ENCODE results near the gene ADAMTS18. TPM values are rescaled to one million over a fixed set of nuclear protein-coding genes. Genes with fewer than 3 reads are reported as not detected.

The ADAMTS18 gene
- total and polyA plus RNA-seq, 2 donors (not counting 3 experiments of a cell fraction or from before 2014, with no cell fraction given) = 18.4 to 27.5 TPM

DNA sequence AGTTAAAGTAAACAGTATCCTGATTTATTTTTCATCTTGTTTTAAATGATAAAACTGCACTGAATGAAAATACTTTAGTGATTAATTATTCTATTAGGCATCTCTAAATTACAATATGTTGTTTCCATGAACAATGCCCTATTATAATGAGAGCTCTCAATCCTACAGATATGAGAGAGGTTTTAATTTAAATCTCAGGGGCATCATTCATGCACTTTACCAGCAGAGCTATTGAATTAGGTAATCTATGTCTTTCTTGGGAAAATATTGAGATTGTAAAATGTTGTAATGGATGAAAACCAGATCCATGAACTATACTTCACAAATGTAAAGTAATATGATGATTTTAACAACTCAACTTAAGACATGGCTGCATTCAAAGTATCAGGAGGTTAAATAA lies 103.8 kb downstream of the ADAMTS18 start:
- Histone ChIP-seq H3K4me1 (ENCODE audit: control insufficient read depth, extremely low read depth, insufficient read depth, low read length) (no peaks in the 10 kb centered on the region), H3K27ac (ENCODE audit: insufficient read depth, low read depth, low read length) (no peak overlapping the region), H3K9me3 (replicated peaks; ENCODE audit: control insufficient read depth, insufficient read depth, low read length) (no peaks in the 10 kb centered on the region), H3K9ac (replicated peaks; ENCODE audit: extremely low read depth, insufficient read depth, low read length) (no peak overlapping the region), H3K9me1 (replicated peaks; ENCODE audit: control insufficient read depth, extremely low read depth, insufficient read depth, low read length) (no peaks in the 10 kb centered on the region), H3K79me2 (ENCODE audit: control insufficient read depth, insufficient read depth, low read length) (no peaks in the 10 kb centered on the region), H3K4me2 (ENCODE audit: insufficient read depth, low read length) (no peak overlapping the region), H3K27me3 (ENCODE audit: control insufficient read depth in 2 of 2, insufficient read depth in 2 of 2, low read length in 2 of 2) (no peaks in the 10 kb centered on the region), H2AFZ (ENCODE audit: low read depth, low read length) (no peak overlapping the region), H4K20me1 (replicated peaks; ENCODE audit: control insufficient read depth, extremely low read depth, insufficient read depth, low read length) (no peaks in the 10 kb centered on the region), H3K36me3 (ENCODE audit: control insufficient read depth in 2 of 2, extremely low read depth in 1 of 2, insufficient read depth in 2 of 2, low read length in 2 of 2) (peaks cover 0 to 4% of the 10 kb centered on the region in 2 experiments), H3K4me3 (replicated peaks in 1 of 3; ENCODE audit: insufficient read depth in 1 of 3, low read depth in 1 of 3, low read length in 3 of 3) (no peak overlapping the region)
- intact Hi-C loops (cut with micrococcal nuclease) (no loop called here), dilution Hi-C loops (cut with MboI; ENCODE audit: extremely low pct_ligation_motif_present, low sequenced_read_pairs) (no loop called here)
- POLR2A ChIA-PET = no interaction called here
- FAIRE-seq (no peak), DNase-seq (ENCODE audit: low read depth, low spot score) (no peak)
- no TSS peak for BruUV-seq (replicated peaks)
- TF ChIP-seq MYC (IDR thresholded peaks at IDR 0.05; ENCODE audit: low read depth, low read length) (no peak), FOS (IDR thresholded peaks at IDR 0.05; ENCODE audit: borderline replicate concordance, insufficient read depth, low read length) (no peak), EZH2 (IDR thresholded peaks at IDR 0.05; ENCODE audit: borderline replicate concordance, low read depth, low read length, severe bottlenecking) (no peak), POLR2A (IDR thresholded peaks at IDR 0.05; ENCODE audit: low read depth, low read length) (no peak), POLR2AphosphoS5 (IDR thresholded peaks at IDR 0.05; ENCODE audit: insufficient read depth, low read depth, low read length) (no peak), JUN (IDR thresholded peaks at IDR 0.05; ENCODE audit: borderline replicate concordance, insufficient read depth, insufficient read length, low read depth) (no peak), GATA2 (IDR thresholded peaks at IDR 0.05; ENCODE audit: insufficient read depth, insufficient read length, low read depth, low read length) (no peak)
- TF ChIP-seq, protein P1, sequence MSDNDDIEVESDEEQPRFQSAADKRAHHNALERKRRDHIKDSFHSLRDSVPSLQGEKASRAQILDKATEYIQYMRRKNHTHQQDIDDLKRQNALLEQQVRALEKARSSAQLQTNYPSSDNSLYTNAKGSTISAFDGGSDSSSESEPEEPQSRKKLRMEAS (IDR thresholded peaks at IDR 0.05; ENCODE audit: insufficient read depth, insufficient read length) = no peak
- TF ChIP-seq, protein P2, sequence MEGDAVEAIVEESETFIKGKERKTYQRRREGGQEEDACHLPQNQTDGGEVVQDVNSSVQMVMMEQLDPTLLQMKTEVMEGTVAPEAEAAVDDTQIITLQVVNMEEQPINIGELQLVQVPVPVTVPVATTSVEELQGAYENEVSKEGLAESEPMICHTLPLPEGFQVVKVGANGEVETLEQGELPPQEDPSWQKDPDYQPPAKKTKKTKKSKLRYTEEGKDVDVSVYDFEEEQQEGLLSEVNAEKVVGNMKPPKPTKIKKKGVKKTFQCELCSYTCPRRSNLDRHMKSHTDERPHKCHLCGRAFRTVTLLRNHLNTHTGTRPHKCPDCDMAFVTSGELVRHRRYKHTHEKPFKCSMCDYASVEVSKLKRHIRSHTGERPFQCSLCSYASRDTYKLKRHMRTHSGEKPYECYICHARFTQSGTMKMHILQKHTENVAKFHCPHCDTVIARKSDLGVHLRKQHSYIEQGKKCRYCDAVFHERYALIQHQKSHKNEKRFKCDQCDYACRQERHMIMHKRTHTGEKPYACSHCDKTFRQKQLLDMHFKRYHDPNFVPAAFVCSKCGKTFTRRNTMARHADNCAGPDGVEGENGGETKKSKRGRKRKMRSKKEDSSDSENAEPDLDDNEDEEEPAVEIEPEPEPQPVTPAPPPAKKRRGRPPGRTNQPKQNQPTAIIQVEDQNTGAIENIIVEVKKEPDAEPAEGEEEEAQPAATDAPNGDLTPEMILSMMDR (IDR thresholded peaks at IDR 0.05; ENCODE audit: extremely low read depth in 1 of 2, insufficient read depth in 1 of 2, low read depth in 1 of 2, low read length in 2 of 2) = no peak
- CTCF ChIA-PET = no interaction called here
